ENCODE data around the gene LAMA2. TPM values are rescaled to one million over a fixed set of nuclear protein-coding genes. Genes with fewer than 3 reads are reported as not detected.
A peak's percentile ranks its signal among the peaks of the same experiment; 100 is the strongest.

The LAMA2 gene
- total and polyA plus RNA-seq, 2 of the 13 experiments (the other 11 are each of a cell fraction or from before 2014, with no cell fraction given) = 0.11 to 0.28 TPM

DNA sequence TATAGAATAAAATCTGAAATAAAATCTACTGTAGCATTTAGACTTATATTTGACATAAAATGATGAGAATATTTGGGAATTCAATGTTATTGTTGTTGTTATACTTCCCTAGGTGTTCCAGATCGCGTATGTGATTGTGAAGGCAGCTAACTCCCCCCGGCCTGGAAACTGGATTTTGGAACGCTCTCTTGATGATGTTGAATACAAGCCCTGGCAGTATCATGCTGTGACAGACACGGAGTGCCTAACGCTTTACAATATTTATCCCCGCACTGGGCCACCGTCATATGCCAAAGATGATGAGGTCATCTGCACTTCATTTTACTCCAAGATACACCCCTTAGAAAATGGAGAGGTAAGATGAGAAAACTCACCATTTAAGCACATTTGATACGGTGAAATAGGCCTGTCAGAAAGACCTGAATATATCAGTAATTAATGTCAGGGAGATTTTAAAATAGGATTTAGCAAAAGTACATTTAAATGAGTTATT, 215.2 kb downstream of the LAMA2 start:
- no peaks in the 10 kb centered on the region for H4K20me1 ChIP-seq (ENCODE audit: insufficient read depth, low read length)
- no peaks in the 10 kb centered on the region for H3K4me1 ChIP-seq (ENCODE audit: insufficient read depth, low read length)
- no peaks in the 10 kb centered on the region for H3K79me2 ChIP-seq (ENCODE audit: insufficient read depth, low read length)
- no peak for ATAC-seq
- ChIA-PET CTCF (ENCODE audit: low intra/inter-chr PET ratio, low total read pairs) (no interaction called here), POLR2A (no interaction called here)
- H3K36me3 ChIP-seq (replicated peaks in 1 of 2; ENCODE audit: control insufficient read depth in 1 of 2, insufficient read depth in 2 of 2, low read length in 2 of 2) = no peaks in the 10 kb centered on the region
- H2AFZ ChIP-seq (ENCODE audit: low read length) = no peak overlapping the region
- in situ Hi-C loops (cut with HindIII; ENCODE audit: extremely low pct_ligation_motif_present, low pct_unique_long_range_greater_than_20kb) = no loop called here
- no peak overlapping the region for H3K9ac ChIP-seq (ENCODE audit: insufficient read depth, low read depth, low read length)
- TF ChIP-seq POGZ (CRISPR knock-in tag; IDR thresholded peaks at IDR 0.05) (no peak), ATF7 (IDR thresholded peaks at IDR 0.05) (peak; percentile 75), ATF7 (CRISPR knock-in tag; IDR thresholded peaks at IDR 0.05) (no peak), CREB1 (IDR thresholded peaks at IDR 0.05) (peak; percentile 42; the same call in 1 of the 2 replicates), CREB1 (CRISPR knock-in tag; IDR thresholded peaks at IDR 0.05) (no peak)
- H3K27ac ChIP-seq (ENCODE audit: extremely low read length, insufficient read depth, low read length) = no peak overlapping the region
- intact Hi-C loops (cut with micrococcal nuclease; ENCODE audit: unreplicated experiment) = no loop called here
- H3K4me3 ChIP-seq (replicated peaks in 1 of 3; ENCODE audit: insufficient read depth in 1 of 3, low read depth in 2 of 3, low read length in 3 of 3) = no peak overlapping the region
- FAIRE-seq = no peak
- no peak for DNase-seq (ENCODE audit: low spot score)
- no peak overlapping the region for H3K4me2 ChIP-seq (ENCODE audit: low read depth, low read length)
- WGBS (ENCODE audit: low lambda C conversion rate) = 16% methylated on average over 9 of the region's 9 CpGs
- H3K27me3 ChIP-seq (ENCODE audit: control insufficient read depth in 1 of 2, insufficient read depth in 2 of 2, low read length in 2 of 2) = no peaks in the 10 kb centered on the region; a peak in 1 of 5 replicates
- H3K9me3 ChIP-seq (ENCODE audit: low read length) = no peaks in the 10 kb centered on the region
- BruUV-seq (replicated peaks) = no TSS peak

DNA sequence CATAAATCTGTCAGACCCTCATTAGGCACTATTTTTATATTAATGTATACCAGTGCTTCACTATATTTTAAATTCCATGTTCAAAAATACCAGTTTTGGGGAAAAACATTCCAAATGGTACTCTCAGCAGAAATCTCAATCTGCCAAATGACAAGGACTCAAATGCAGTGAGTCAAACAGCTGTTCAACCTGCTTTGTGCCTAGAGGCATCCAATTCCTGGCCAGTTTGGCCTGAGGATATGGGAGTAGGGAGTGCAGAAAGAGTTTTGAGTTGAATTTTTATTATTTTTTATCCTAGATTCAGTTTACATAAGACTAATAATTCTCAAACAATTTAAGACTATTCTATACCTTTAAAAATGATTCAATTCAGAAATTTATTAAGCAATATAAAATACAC, 216.8 kb downstream of the LAMA2 start:
- H3K9ac ChIP-seq (ENCODE audit: insufficient read depth, low read depth, low read length) = no peak overlapping the region
- H3K4me2 ChIP-seq (ENCODE audit: low read depth, low read length) = no peak overlapping the region
- H2AFZ ChIP-seq (ENCODE audit: low read length) = no peak overlapping the region
- H3K4me3 ChIP-seq (replicated peaks in 1 of 3; ENCODE audit: insufficient read depth in 1 of 3, low read depth in 2 of 3, low read length in 3 of 3) = no peak overlapping the region
- no peaks in the 10 kb centered on the region; a peak in 1 of 5 replicates for H3K27me3 ChIP-seq (ENCODE audit: control insufficient read depth in 1 of 2, insufficient read depth in 2 of 2, low read length in 2 of 2)
- ChIA-PET CTCF (ENCODE audit: low intra/inter-chr PET ratio, low total read pairs) (no interaction called here), POLR2A (no interaction called here)
- ATAC-seq = no peak
- no peaks in the 10 kb centered on the region for H4K20me1 ChIP-seq (ENCODE audit: insufficient read depth, low read length)
- H3K36me3 ChIP-seq (replicated peaks in 1 of 2; ENCODE audit: control insufficient read depth in 1 of 2, insufficient read depth in 2 of 2, low read length in 2 of 2) = no peaks in the 10 kb centered on the region
- no peaks in the 10 kb centered on the region for H3K9me3 ChIP-seq (ENCODE audit: low read length)
- H3K79me2 ChIP-seq (ENCODE audit: insufficient read depth, low read length) = no peaks in the 10 kb centered on the region
- H3K27ac ChIP-seq (ENCODE audit: extremely low read length, insufficient read depth, low read length) = no peak overlapping the region
- no peaks in the 10 kb centered on the region for H3K4me1 ChIP-seq (ENCODE audit: insufficient read depth, low read length)
- intact Hi-C loops (cut with micrococcal nuclease; ENCODE audit: unreplicated experiment) (no loop called here), in situ Hi-C loops (cut with HindIII; ENCODE audit: extremely low pct_ligation_motif_present, low pct_unique_long_range_greater_than_20kb) (no loop called here)
- FAIRE-seq = no peak
- BruUV-seq (replicated peaks) = no TSS peak
- no peak for DNase-seq (ENCODE audit: low spot score)
- TF ChIP-seq KDM5B (CRISPR knock-in tag; IDR thresholded peaks at IDR 0.05; ENCODE audit: borderline replicate concordance) (no peak), ZNF841 (CRISPR knock-in tag; IDR thresholded peaks at IDR 0.05; ENCODE audit: borderline replicate concordance) (no peak), NONO (IDR thresholded peaks at IDR 0.05) (no peak), NONO (CRISPR knock-in tag; conservative IDR thresholded peaks at IDR 0.05) (no peak), ZNF460 (CRISPR knock-in tag; IDR thresholded peaks at IDR 0.05; ENCODE audit: borderline replicate concordance) (no peak), HOXA7 (CRISPR knock-in tag; IDR thresholded peaks at IDR 0.05) (no peak), HOXD1 (CRISPR knock-in tag; IDR thresholded peaks at IDR 0.05) (no peak), SIN3B (IDR thresholded peaks at IDR 0.05; ENCODE audit: low read length) (no peak), PPARG (CRISPR knock-in tag; conservative IDR thresholded peaks at IDR 0.05) (no peak), ISL2 (CRISPR knock-in tag; IDR thresholded peaks at IDR 0.05) (no peak), NR2F2 (IDR thresholded peaks at IDR 0.05; ENCODE audit: borderline replicate concordance, low read depth) (no peak)
- TF ChIP-seq, protein P1, sequence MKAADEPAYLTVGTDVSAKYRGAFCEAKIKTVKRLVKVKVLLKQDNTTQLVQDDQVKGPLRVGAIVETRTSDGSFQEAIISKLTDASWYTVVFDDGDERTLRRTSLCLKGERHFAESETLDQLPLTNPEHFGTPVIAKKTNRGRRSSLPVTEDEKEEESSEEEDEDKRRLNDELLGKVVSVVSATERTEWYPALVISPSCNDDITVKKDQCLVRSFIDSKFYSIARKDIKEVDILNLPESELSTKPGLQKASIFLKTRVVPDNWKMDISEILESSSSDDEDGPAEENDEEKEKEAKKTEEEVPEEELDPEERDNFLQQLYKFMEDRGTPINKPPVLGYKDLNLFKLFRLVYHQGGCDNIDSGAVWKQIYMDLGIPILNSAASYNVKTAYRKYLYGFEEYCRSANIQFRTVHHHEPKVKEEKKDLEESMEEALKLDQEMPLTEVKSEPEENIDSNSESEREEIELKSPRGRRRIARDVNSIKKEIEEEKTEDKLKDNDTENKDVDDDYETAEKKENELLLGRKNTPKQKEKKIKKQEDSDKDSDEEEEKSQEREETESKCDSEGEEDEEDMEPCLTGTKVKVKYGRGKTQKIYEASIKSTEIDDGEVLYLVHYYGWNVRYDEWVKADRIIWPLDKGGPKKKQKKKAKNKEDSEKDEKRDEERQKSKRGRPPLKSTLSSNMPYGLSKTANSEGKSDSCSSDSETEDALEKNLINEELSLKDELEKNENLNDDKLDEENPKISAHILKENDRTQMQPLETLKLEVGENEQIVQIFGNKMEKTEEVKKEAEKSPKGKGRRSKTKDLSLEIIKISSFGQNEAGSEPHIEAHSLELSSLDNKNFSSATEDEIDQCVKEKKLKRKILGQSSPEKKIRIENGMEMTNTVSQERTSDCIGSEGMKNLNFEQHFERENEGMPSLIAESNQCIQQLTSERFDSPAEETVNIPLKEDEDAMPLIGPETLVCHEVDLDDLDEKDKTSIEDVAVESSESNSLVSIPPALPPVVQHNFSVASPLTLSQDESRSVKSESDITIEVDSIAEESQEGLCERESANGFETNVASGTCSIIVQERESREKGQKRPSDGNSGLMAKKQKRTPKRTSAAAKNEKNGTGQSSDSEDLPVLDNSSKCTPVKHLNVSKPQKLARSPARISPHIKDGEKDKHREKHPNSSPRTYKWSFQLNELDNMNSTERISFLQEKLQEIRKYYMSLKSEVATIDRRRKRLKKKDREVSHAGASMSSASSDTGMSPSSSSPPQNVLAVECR (CRISPR knock-in tag; IDR thresholded peaks at IDR 0.05; ENCODE audit: borderline replicate concordance) = no peak
- TF ChIP-seq, protein P2, sequence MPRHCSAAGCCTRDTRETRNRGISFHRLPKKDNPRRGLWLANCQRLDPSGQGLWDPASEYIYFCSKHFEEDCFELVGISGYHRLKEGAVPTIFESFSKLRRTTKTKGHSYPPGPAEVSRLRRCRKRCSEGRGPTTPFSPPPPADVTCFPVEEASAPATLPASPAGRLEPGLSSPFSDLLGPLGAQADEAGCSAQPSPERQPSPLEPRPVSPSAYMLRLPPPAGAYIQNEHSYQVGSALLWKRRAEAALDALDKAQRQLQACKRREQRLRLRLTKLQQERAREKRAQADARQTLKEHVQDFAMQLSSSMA (CRISPR knock-in tag; IDR thresholded peaks at IDR 0.05) = no peak

All from HepG2 (cell line).